Medulla oblongata (tissue), 1 donor: ENCODE measurements around the gene TNFSF13B.

Experiments
- DNase-seq: peaks from one replicate; pipeline ENCODE4 v3.0.0-alpha.2; 2015; ENCODE audit errors: extremely low spot score

TNFSF13B gene

DNA sequence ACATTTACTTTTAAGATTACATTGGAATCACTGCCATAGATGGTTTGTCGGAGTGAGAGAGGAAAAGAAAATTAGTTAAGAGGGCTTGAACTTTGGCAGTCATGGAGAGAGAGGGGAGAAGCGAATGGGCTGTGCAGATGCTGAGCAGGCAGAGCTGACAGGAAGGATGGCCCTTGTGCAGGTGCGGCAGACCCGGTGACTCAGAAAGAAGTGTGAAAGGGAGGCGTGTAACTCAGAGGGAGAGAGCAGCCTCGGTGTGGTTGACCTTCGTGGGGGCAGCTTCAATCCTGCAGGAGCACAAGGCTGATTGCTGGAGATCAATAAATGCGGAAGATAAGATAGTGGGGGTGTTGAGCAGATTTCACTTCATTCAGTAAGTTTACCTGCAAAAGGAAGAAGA, 76.9 kb downstream of the TNFSF13B start:
- no peak for DNase-seq

GRCh38 chr13:108349269-108349668, 79.8 kb downstream of the TNFSF13B start:
- no peak for DNase-seq

DNA sequence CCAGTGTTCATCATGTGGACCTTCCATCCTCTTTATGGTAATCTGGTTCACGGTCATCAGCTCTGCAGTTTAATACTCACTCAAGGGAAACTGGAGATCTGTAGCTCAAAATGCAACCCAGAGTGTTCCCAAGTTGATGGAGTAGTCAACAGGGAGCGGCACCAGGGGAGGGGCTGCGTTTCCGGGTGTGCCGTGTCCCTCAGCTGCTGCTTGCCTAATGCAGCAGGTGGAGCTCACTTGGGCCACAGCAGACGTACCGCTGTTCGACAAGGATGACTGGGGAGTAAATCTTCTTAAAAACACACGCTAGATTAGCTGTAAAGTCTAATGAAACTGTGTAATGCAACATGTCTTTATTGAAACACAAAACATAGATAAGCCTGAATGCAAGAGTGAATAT, 81.1 kb downstream of the TNFSF13B start:
- no peak for DNase-seq

DNA sequence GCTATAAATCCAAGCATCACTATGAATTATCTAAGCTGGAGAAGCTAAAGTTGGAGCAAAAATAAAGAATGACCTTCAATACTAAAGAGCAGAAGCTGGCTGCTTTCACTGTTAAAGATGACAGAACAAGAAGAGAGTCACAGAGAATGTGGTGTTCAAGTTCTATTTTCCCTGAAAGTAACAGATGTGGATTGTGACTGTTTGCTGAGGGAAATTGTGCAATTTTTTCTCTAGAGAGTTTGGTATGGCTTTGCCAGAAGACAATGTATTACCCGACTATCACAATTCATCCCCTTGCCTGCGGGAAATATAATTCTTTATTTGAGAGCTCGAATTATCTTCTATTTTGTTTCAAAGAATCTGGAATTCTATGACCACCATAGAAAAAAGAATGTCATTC, 83.1 kb downstream of the TNFSF13B start:
- DNase-seq: no peak

- no peak for DNase-seq
Measured at GRCh38 chr13:108357228-108357627, 87.7 kb downstream of the TNFSF13B start.
